BJ (cell line): Measurements from ENCODE around the gene ABCC8. TPM values are rescaled to one million over a fixed set of nuclear protein-coding genes. Genes with fewer than 3 reads are reported as not detected.

Experiments used
- CTCF ChIA-PET: fragments of 350-600 bp; formaldehyde crosslinking; extraction: SDS; loops from one replicate; lab custom pipeline; 2021; ENCODE audit warnings: antibody characterized with exemption, inconsistent platforms; lab: Yijun Ruan, JAX
- POLR2A ChIA-PET: fragments of 300-600 bp; sonication (Branson Sonifier 250); formaldehyde crosslinking; extraction: SDS; loops from one replicate; lab custom pipeline; 2021; ENCODE audit warnings: antibody characterized with exemption; lab: Charles Lee
- DNase-seq: peaks from one replicate; pipeline ENCODE4 v3.0.0-alpha.2; 2011; ENCODE audit warnings: low read depth
- H3K27me3 ChIP-seq: 2 replicates; pipeline ENCODE4 v1.6.0; 2011; ENCODE audit warnings: low read length; ENCODE audit not compliant: control insufficient read depth, insufficient read depth
- H3K36me3 ChIP-seq: 2 replicates; pipeline ENCODE4 v1.5.1; 2011; ENCODE audit warnings: low read length; ENCODE audit not compliant: control insufficient read depth, insufficient read depth
- H3K4me3 ChIP-seq: 2 replicates; pipeline ENCODE4 v1.5.1; 2011; ENCODE audit warnings: low read depth, mild to moderate bottlenecking, control low read depth, low read length
- CTCF ChIP-seq: IDR thresholded peaks from 2 replicates; pipeline ENCODE4 v1.5.1; 2011; ENCODE audit warnings: low read depth, mild to moderate bottlenecking, control low read depth, inconsistent platforms, low read length, moderate library complexity; ENCODE audit not compliant: insufficient read depth
- polyA plus RNA-seq: library from polyadenylated mRNA; depleted of rRNA; stranded (reverse); fragments of >200 nt; gene quantifications from 2 replicates; pipeline ENCODE4 v1.2.3, GENCODE V29; 2011

Gene ABCC8
- polyA plus RNA-seq, 1 experiment, result not detected

- Histone ChIP-seq H3K4me3 (no peak overlapping the region), H3K27me3 (peaks cover 4% of the 10 kb centered on the region; the same call in 1 of the 2 replicates), H3K36me3 (no peaks in the 10 kb centered on the region)
- POLR2A ChIA-PET, result no interaction called here
- TF ChIP-seq CTCF, result no peak
- DNase-seq, result no peak
- CTCF ChIA-PET, result interaction anchor here (1.0 kb wide), 1 partner anchor 42 kb away, joined by 3 read pairs; no protein-coding TSS in a partner anchor
These were observed 39.3 kb downstream of the ABCC8 start for GRCh38 chr11:17437366-17437765.

GRCh38 chr11:17434108-17434507 lies 42.5 kb downstream of the ABCC8 start:
- ChIA-PET POLR2A (no interaction called here), CTCF (interaction anchor here (1.4 kb wide), 1 partner anchor 29 kb away, joined by 4 read pairs; no protein-coding TSS in a partner anchor)
- peaks cover 5% of the 10 kb centered on the region; the same call in 1 of the 2 replicates for H3K27me3 ChIP-seq
- H3K36me3 ChIP-seq, result no peaks in the 10 kb centered on the region
- no peak overlapping the region for H3K4me3 ChIP-seq
- no peak for DNase-seq
- TF ChIP-seq CTCF, result no peak

- no peak for DNase-seq
- CTCF ChIA-PET, result interaction anchor here (0.6 to 1.2 kb wide), 2 partner anchors 11 to 114 kb away, joined by 3 to 4 read pairs; no protein-coding TSS in a partner anchor
- peaks cover 2% of the 10 kb centered on the region; the same call in 1 of the 2 replicates for H3K27me3 ChIP-seq
- POLR2A ChIA-PET, result no interaction called here
- no peaks in the 10 kb centered on the region for H3K36me3 ChIP-seq
- no peak for TF ChIP-seq CTCF
- H3K4me3 ChIP-seq, result no peak overlapping the region
These were observed 44.6 kb downstream of the ABCC8 start for GRCh38 chr11:17432002-17432401.

- no peak for DNase-seq
- Histone ChIP-seq H3K4me3 (no peak overlapping the region), H3K36me3 (no peaks in the 10 kb centered on the region), H3K27me3 (peaks cover 2% of the 10 kb centered on the region; the same call in 1 of the 2 replicates)
- CTCF ChIA-PET, result interaction anchor here (0.6 kb wide), 1 partner anchor 74 kb away, joined by 3 read pairs; no protein-coding TSS in a partner anchor
- POLR2A ChIA-PET, result no interaction called here
- TF ChIP-seq CTCF, result no peak
These were observed 45.5 kb downstream of the ABCC8 start for GRCh38 chr11:17431139-17431538.

GRCh38 chr11:17430616-17431015 lies 46.0 kb downstream of the ABCC8 start:
- no peaks in the 10 kb centered on the region for H3K36me3 ChIP-seq
- ChIA-PET CTCF (interaction anchor here (0.6 kb wide), 1 partner anchor 74 kb away, joined by 3 read pairs; no protein-coding TSS in a partner anchor), POLR2A (no interaction called here)
- peaks cover 2% of the 10 kb centered on the region; the same call in 1 of the 2 replicates for H3K27me3 ChIP-seq
- no peak for DNase-seq
- no peak overlapping the region for H3K4me3 ChIP-seq
- no peak for TF ChIP-seq CTCF
